ENCODE data around the gene SPATA45. TPM values are rescaled to one million over a fixed set of nuclear protein-coding genes. Genes with fewer than 3 reads are reported as not detected.

Gene SPATA45
- total and polyA plus RNA-seq, 2 of the 4 experiments (the other 2 are of a cell fraction): not detected

- Histone ChIP-seq H3K27ac (ENCODE audit: insufficient read depth, low read length) (no peak overlapping the region), H2BK120ac (ENCODE audit: low read depth, low read length) (no peak overlapping the region), H2BK15ac (ENCODE audit: low read depth, low read length) (no peak overlapping the region), H3K14ac (replicated peaks; ENCODE audit: low read depth, low read length) (no peak overlapping the region), H3K9ac (ENCODE audit: low read depth, low read length) (no peak overlapping the region), H4K5ac (ENCODE audit: low read depth, low read length) (no peak overlapping the region), H3K4me2 (ENCODE audit: low read depth, low read length) (no peak overlapping the region), H3K23ac (ENCODE audit: low read depth, low read length) (no peak overlapping the region), H3K4me1 (ENCODE audit: control insufficient read depth, insufficient read depth, low read length) (no peaks in the 10 kb centered on the region), H2BK20ac (ENCODE audit: low read depth, low read length) (no peak overlapping the region), H3K9me1 (ENCODE audit: insufficient read depth, low read length) (no peaks in the 10 kb centered on the region), H3K4me3 (ENCODE audit: insufficient read depth, low read depth, low read length) (no peak overlapping the region), H2AK9ac (replicated peaks; ENCODE audit: low read depth, low read length, poor library complexity) (no peak overlapping the region), H4K8ac (ENCODE audit: low read depth in 2 of 2, low read length in 2 of 2) (no peak overlapping the region), H3K56ac (ENCODE audit: extremely low read depth, insufficient read depth, low read length) (no peak overlapping the region), H2BK5ac (ENCODE audit: low read depth, low read length, poor library complexity, severe bottlenecking) (no peak overlapping the region), H3K18ac (ENCODE audit: low read depth, low read length) (no peak overlapping the region), H2AK5ac (ENCODE audit: low read depth, low read length) (no peak overlapping the region), H4K20me1 (ENCODE audit: insufficient read depth, low read length) (no peaks in the 10 kb centered on the region), H2AFZ (replicated peaks; ENCODE audit: low read length, poor library complexity) (no peak overlapping the region), H3K4ac (ENCODE audit: low read depth, low read length) (no peak overlapping the region), H3K79me1 (ENCODE audit: low read depth in 1 of 2, low read length in 2 of 2) (no peaks in the 10 kb centered on the region), H4K91ac (ENCODE audit: insufficient read depth, low read depth, low read length) (no peak overlapping the region), H3K9me3 (ENCODE audit: control insufficient read depth, insufficient read depth, low read length) (peaks cover 20% of the 10 kb centered on the region), H3K36me3 (ENCODE audit: control insufficient read depth, insufficient read depth, low read length) (no peaks in the 10 kb centered on the region), H3K27me3 (ENCODE audit: control insufficient read depth, insufficient read depth, low read length) (no peaks in the 10 kb centered on the region)
- dilution Hi-C loops (cut with HindIII; ENCODE audit: low sequenced_read_pairs, unreplicated experiment): no loop called here
- no peak for ATAC-seq (ENCODE audit: low read depth)
- ChIA-PET POLR2A (ENCODE audit: unreplicated experiment) (no interaction called here), CTCF (no interaction called here)
- intact Hi-C loops (cut with micrococcal nuclease): no loop called here
- DNase-seq: no peak
- BruUV-seq (replicated peaks): no TSS peak
- in situ Hi-C loops (cut with MboI; ENCODE audit: low sequenced_read_pairs): no loop called here
- TF ChIP-seq RFX5 (IDR thresholded peaks at IDR 0.05; ENCODE audit: low read depth, low read length) (no peak), MXI1 (IDR thresholded peaks at IDR 0.05; ENCODE audit: borderline replicate concordance, low read depth, low read length) (no peak), NFE2L2 (IDR thresholded peaks at IDR 0.05; ENCODE audit: low read depth, low read length) (no peak), RCOR1 (IDR thresholded peaks at IDR 0.05; ENCODE audit: insufficient replicate concordance, low read length) (no peak), ELK1 (IDR thresholded peaks at IDR 0.05; ENCODE audit: borderline replicate concordance, low read depth, low read length) (no peak), POLR2A (IDR thresholded peaks at IDR 0.05; ENCODE audit: low read depth, low read length) (no peak), BHLHE40 (IDR thresholded peaks at IDR 0.05; ENCODE audit: low read depth, low read length) (no peak), CTCF (conservative IDR thresholded peaks at IDR 0.05; ENCODE audit: low read depth, low read length) (no peak), RAD21 (IDR thresholded peaks at IDR 0.05; ENCODE audit: low read length) (no peak), SMC3 (IDR thresholded peaks at IDR 0.05; ENCODE audit: low read depth, low read length) (no peak), MAZ (IDR thresholded peaks at IDR 0.05; ENCODE audit: borderline replicate concordance, low read depth, low read length) (no peak), CHD1 (IDR thresholded peaks at IDR 0.05; ENCODE audit: low read depth, low read length) (no peak), CEBPB (IDR thresholded peaks at IDR 0.05; ENCODE audit: low read depth, low read length) (no peak), FOS (IDR thresholded peaks at IDR 0.05; ENCODE audit: low read depth, low read length) (no peak)
- no CpG with 5 or more reads among the region's 5 CpGs for WGBS, 2 experiments (ENCODE audit: extremely low coverage in 2 of 2, insufficient read length in 1 of 2)
These were observed 19.6 kb downstream of the SPATA45 start for GRCh38 chr1:212827831-212828278.

All from IMR-90 (cell line).